GM12801 (cell line): ENCODE results near the gene PSMD8.

ENCODE experiments used
- CTCF ChIP-seq: IDR thresholded peaks from one replicate; pipeline ENCODE4 v1.5.1; 2011; ENCODE audit warnings: control low read depth; ENCODE audit not compliant: insufficient read length; ENCODE audit errors: extremely low read depth

PSMD8 gene

GRCh38 chr19:38391911-38392464 is 17.6 kb downstream of the PSMD8 start:
- no peak for TF ChIP-seq CTCF

- TF ChIP-seq CTCF = no peak
These were observed 18.4 kb downstream of the PSMD8 start for GRCh38 chr19:38392707-38393308.

GRCh38 chr19:38394488-38394887 is 20.1 kb downstream of the PSMD8 start:
- no peak for TF ChIP-seq CTCF

GRCh38 chr19:38395381-38396114 is 21.2 kb downstream of the PSMD8 start:
- TF ChIP-seq CTCF = no peak

- TF ChIP-seq CTCF = no peak
These were observed 24.7 kb downstream of the PSMD8 start for GRCh38 chr19:38399081-38399480.

- no peak for TF ChIP-seq CTCF
These were observed 25.2 kb downstream of the PSMD8 start for GRCh38 chr19:38399537-38399936.

GRCh38 chr19:38400361-38400760 is 26.0 kb downstream of the PSMD8 start:
- TF ChIP-seq CTCF = no peak
